Measurements from ENCODE around the gene TEX14.

GRCh38 chr17:58597371-58597770, 94.5 kb downstream of the TEX14 start:
- TF ChIP-seq CTCF (IDR thresholded peaks at IDR 0.05) (no peak), POLR2A (IDR thresholded peaks at IDR 0.05) (no peak)

All from lower leg skin (tissue), 3 donors.